ENCODE measurements around the gene YWHAG. TPM values are rescaled to one million over a fixed set of nuclear protein-coding genes. Genes with fewer than 3 reads are reported as not detected.

The YWHAG gene
- polyA plus RNA-seq, 1 donor (not counting 4 experiments of a cell fraction or from before 2014, with no cell fraction given) = 130 TPM

DNA sequence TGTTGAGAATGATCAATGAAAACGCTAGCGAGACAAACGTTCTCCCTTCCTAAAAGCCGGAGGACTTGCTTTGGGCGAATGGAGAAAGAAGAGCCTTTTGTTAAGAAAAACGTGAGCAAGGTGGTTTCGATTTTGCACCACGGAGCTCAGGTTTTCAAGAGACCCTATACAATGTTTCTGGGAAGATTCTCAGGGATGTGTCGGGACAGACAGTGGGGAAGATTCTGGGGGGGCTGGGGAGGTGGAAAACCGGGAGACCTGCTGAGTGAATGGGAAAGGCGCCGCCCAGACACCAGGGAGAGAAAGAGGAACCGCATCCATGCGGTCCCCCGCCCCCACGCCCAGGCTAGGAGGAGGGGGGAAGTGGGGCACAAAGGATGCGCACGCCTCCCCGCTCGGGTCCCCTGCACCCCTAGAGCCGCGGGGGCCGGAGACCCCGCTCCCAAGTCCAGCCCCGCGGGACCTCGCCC lies 745 bp downstream of the YWHAG start:
- no peaks in the 10 kb centered on the region for H3K27me3 ChIP-seq (ENCODE audit: control insufficient read depth, extremely low read depth, insufficient read depth, low read length)
- H3K9me3 ChIP-seq (ENCODE audit: control insufficient read depth, low read depth, low read length) = no peaks in the 10 kb centered on the region
- TF ChIP-seq CTCF (optimal IDR thresholded peaks at IDR 0.05 in 1 of 3, IDR thresholded peaks at IDR 0.05 in 1 of 3, conservative IDR thresholded peaks at IDR 0.05 in 1 of 3; ENCODE audit: extremely low read depth in 1 of 3, insufficient read depth in 2 of 3, low read length in 3 of 3) = no peak
- peaks cover 28% of the 10 kb centered on the region for H3K4me1 ChIP-seq (ENCODE audit: control insufficient read depth, extremely low read depth, insufficient read depth, low read length)
- H2AFZ ChIP-seq (ENCODE audit: control insufficient read depth, low read length) = no peak overlapping the region
- H3K9me1 ChIP-seq (ENCODE audit: control insufficient read depth, extremely low read depth, insufficient read depth, low read length) = peaks cover 5% of the 10 kb centered on the region
- peak overlapping the region; percentile 99 for H3K9ac ChIP-seq (ENCODE audit: control insufficient read depth, extremely low read depth, insufficient read depth, low read length)
- peaks cover 41% of the 10 kb centered on the region for H4K20me1 ChIP-seq (ENCODE audit: control insufficient read depth, extremely low read depth, insufficient read depth, low read length)
- peaks cover 6 to 32% of the 10 kb centered on the region in 2 experiments for H3K36me3 ChIP-seq (ENCODE audit: control insufficient read depth in 2 of 2, extremely low read depth in 1 of 2, insufficient read depth in 2 of 2, low read length in 2 of 2)
- FAIRE-seq = no peak
- H3K4me2 ChIP-seq (ENCODE audit: control insufficient read depth, extremely low read depth, insufficient read depth, low read depth, low read length) = peak overlapping the region; percentile 85
- peak overlapping the region; percentile 87 for H3K27ac ChIP-seq (ENCODE audit: control insufficient read depth, insufficient read depth, low read length)
- H3K4me3 ChIP-seq (ENCODE audit: control insufficient read depth in 2 of 3, extremely low read depth in 1 of 3, insufficient read depth in 2 of 3, low read depth in 1 of 3, low read length in 3 of 3) = peak overlapping the region; percentile 96 to 100 (median 99)
- DNase-seq (ENCODE audit: low read depth, low spot score) = no peak
- dilution Hi-C loops (cut with MboI; ENCODE audit: extremely low pct_ligation_motif_present, low sequenced_read_pairs) = no loop called here
- H3K79me2 ChIP-seq (ENCODE audit: control insufficient read depth, insufficient read depth, low read length) = peaks cover 57% of the 10 kb centered on the region

DNA sequence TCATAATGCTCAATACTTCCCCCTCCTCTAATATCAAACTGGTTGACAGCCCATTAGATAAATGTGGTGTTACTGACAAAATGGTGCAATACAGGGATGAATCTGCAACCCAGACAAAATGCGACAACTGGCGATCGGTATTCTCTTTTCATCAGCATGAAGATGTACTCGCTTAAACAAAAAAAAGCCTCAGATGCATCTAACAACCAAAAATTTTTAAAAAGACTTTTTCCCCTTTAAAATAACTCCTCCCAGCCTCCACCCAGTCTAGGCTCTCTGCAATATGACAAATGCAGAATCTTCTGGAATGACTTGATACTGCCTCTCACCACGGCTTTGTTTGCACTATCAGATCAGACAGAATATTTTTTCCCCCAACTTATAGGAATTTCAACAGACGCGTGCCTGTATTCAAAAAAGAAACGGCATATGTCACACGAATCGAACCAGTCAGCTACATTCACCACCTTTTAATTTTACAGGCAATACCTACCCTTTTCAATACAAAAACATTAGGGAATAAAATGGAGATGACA lies 1.2 kb downstream of the YWHAG start:
- H3K9ac ChIP-seq (ENCODE audit: control insufficient read depth, extremely low read depth, insufficient read depth, low read length) = peak overlapping the region; percentile 99
- H3K4me2 ChIP-seq (ENCODE audit: control insufficient read depth, extremely low read depth, insufficient read depth, low read depth, low read length) = peak overlapping the region; percentile 85
- H3K9me1 ChIP-seq (ENCODE audit: control insufficient read depth, extremely low read depth, insufficient read depth, low read length) = peaks cover 5% of the 10 kb centered on the region
- H3K4me3 ChIP-seq (ENCODE audit: control insufficient read depth in 2 of 3, extremely low read depth in 1 of 3, insufficient read depth in 2 of 3, low read depth in 1 of 3, low read length in 3 of 3) = peak overlapping the region; percentile 96 to 100 (median 99)
- H3K27ac ChIP-seq (ENCODE audit: control insufficient read depth, insufficient read depth, low read length) = peak overlapping the region; percentile 87
- no peak for TF ChIP-seq EZH2 (IDR thresholded peaks at IDR 0.05; ENCODE audit: low read length)
- no peak overlapping the region for H2AFZ ChIP-seq (ENCODE audit: control insufficient read depth, low read length)
- peaks cover 30% of the 10 kb centered on the region for H3K4me1 ChIP-seq (ENCODE audit: control insufficient read depth, extremely low read depth, insufficient read depth, low read length)
- H4K20me1 ChIP-seq (ENCODE audit: control insufficient read depth, extremely low read depth, insufficient read depth, low read length) = peaks cover 46% of the 10 kb centered on the region
- H3K27me3 ChIP-seq (ENCODE audit: control insufficient read depth, extremely low read depth, insufficient read depth, low read length) = no peaks in the 10 kb centered on the region
- DNase-seq (ENCODE audit: low read depth, low spot score) (no peak), FAIRE-seq (no peak)
- peaks cover 63% of the 10 kb centered on the region for H3K79me2 ChIP-seq (ENCODE audit: control insufficient read depth, insufficient read depth, low read length)
- dilution Hi-C loops (cut with MboI; ENCODE audit: extremely low pct_ligation_motif_present, low sequenced_read_pairs) = no loop called here
- H3K9me3 ChIP-seq (ENCODE audit: control insufficient read depth, low read depth, low read length) = no peaks in the 10 kb centered on the region
- H3K36me3 ChIP-seq (ENCODE audit: control insufficient read depth in 2 of 2, extremely low read depth in 1 of 2, insufficient read depth in 2 of 2, low read length in 2 of 2) = peaks cover 6 to 36% of the 10 kb centered on the region in 2 experiments

GRCh38 chr7:76356823-76357222 lies 2.0 kb downstream of the YWHAG start:
- FAIRE-seq = no peak

More at GRCh38 chr7:76356823-76357222, 2.0 kb downstream of the YWHAG start:
- no peak for TF ChIP-seq EZH2 (IDR thresholded peaks at IDR 0.05; ENCODE audit: low read length)
- TF ChIP-seq CTCF (optimal IDR thresholded peaks at IDR 0.05 in 1 of 3, IDR thresholded peaks at IDR 0.05 in 1 of 3, conservative IDR thresholded peaks at IDR 0.05 in 1 of 3; ENCODE audit: extremely low read depth in 1 of 3, insufficient read depth in 2 of 3, low read length in 3 of 3) = no peak
- DNase-seq (ENCODE audit: low read depth, low spot score) = no peak
- H3K4me3 ChIP-seq (ENCODE audit: control insufficient read depth in 2 of 3, extremely low read depth in 1 of 3, insufficient read depth in 2 of 3, low read depth in 1 of 3, low read length in 3 of 3) = peak overlapping the region; percentile 96 to 100 (median 99)
- no peak overlapping the region for H2AFZ ChIP-seq (ENCODE audit: control insufficient read depth, low read length)
- peak overlapping the region; percentile 87 for H3K27ac ChIP-seq (ENCODE audit: control insufficient read depth, insufficient read depth, low read length)
- H3K4me1 ChIP-seq (ENCODE audit: control insufficient read depth, extremely low read depth, insufficient read depth, low read length) = peaks cover 37% of the 10 kb centered on the region
- H3K9me1 ChIP-seq (ENCODE audit: control insufficient read depth, extremely low read depth, insufficient read depth, low read length) = peaks cover 7% of the 10 kb centered on the region
- H3K79me2 ChIP-seq (ENCODE audit: control insufficient read depth, insufficient read depth, low read length) = peaks cover 70% of the 10 kb centered on the region
- peaks cover 53% of the 10 kb centered on the region for H4K20me1 ChIP-seq (ENCODE audit: control insufficient read depth, extremely low read depth, insufficient read depth, low read length)
- H3K9ac ChIP-seq (ENCODE audit: control insufficient read depth, extremely low read depth, insufficient read depth, low read length) = peak overlapping the region; percentile 99
- dilution Hi-C loops (cut with MboI; ENCODE audit: extremely low pct_ligation_motif_present, low sequenced_read_pairs) = no loop called here
- no peaks in the 10 kb centered on the region for H3K9me3 ChIP-seq (ENCODE audit: control insufficient read depth, low read depth, low read length)
- H3K27me3 ChIP-seq (ENCODE audit: control insufficient read depth, extremely low read depth, insufficient read depth, low read length) = no peaks in the 10 kb centered on the region
- H3K4me2 ChIP-seq (ENCODE audit: control insufficient read depth, extremely low read depth, insufficient read depth, low read depth, low read length) = peak overlapping the region; percentile 85
- peaks cover 8 to 36% of the 10 kb centered on the region in 2 experiments for H3K36me3 ChIP-seq (ENCODE audit: control insufficient read depth in 2 of 2, extremely low read depth in 1 of 2, insufficient read depth in 2 of 2, low read length in 2 of 2)

All from keratinocyte (primary cell).